ENCODE data around the gene TMEM176A.
"Not testable (repeated sequence)": the region's sequence is repeated elsewhere in the genome, so short reads cannot be mapped to it uniquely, and the experiment has no call there.

DNA sequence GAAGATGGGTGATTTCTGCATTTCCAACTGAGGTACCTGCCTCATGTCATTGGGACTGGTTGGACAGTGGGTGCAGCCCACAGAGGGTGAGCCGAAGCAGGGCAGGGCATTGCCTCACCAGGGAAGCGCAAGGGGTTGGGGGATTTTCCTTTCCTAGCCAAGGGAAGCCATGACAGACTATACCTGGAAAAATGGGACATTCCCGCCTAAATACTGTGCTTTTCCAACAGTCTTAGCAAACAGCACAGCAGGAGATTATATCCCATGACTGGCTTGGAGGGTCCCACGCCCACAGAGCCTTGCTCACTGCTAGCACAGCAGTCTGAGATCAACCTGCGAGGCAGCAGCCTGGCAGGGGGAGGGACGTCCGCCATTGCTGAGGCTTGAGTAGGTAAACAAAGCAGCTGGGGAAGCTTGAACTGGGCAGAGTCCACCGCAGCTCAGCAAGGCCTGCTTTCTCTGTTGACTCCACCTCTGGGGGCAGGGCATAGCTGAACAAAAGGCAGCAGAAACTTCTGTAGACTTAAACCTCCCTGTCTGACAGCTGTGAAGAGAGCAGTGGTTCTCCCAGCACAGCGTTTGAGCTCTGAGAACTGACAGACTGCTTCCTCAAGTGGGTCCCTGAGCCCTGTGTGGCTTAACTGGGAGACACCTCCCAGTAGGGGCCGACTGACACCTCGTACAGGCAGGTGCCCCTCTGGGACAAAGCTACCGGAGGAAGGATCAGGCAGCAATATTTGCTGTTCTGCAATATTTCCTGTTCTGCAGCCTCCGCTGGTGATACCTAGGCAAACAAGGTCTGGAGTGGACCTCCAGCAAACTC lies 7.3 kb downstream of the TMEM176A start:
- TF ChIP-seq, protein P1, sequence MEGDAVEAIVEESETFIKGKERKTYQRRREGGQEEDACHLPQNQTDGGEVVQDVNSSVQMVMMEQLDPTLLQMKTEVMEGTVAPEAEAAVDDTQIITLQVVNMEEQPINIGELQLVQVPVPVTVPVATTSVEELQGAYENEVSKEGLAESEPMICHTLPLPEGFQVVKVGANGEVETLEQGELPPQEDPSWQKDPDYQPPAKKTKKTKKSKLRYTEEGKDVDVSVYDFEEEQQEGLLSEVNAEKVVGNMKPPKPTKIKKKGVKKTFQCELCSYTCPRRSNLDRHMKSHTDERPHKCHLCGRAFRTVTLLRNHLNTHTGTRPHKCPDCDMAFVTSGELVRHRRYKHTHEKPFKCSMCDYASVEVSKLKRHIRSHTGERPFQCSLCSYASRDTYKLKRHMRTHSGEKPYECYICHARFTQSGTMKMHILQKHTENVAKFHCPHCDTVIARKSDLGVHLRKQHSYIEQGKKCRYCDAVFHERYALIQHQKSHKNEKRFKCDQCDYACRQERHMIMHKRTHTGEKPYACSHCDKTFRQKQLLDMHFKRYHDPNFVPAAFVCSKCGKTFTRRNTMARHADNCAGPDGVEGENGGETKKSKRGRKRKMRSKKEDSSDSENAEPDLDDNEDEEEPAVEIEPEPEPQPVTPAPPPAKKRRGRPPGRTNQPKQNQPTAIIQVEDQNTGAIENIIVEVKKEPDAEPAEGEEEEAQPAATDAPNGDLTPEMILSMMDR (IDR thresholded peaks at IDR 0.05), result not testable (repeated sequence)
- TF ChIP-seq POLR2A (IDR thresholded peaks at IDR 0.05), result not testable (repeated sequence)
